NCI-H748 (cell line): ENCODE measurements around the gene LAMC2.

Experiments used
- DNase-seq: peaks from one replicate; lab custom pipeline; 2025; ENCODE audit not compliant: unreplicated experiment; lab: John Stamatoyannopoulos, UW

Gene LAMC2

DNA sequence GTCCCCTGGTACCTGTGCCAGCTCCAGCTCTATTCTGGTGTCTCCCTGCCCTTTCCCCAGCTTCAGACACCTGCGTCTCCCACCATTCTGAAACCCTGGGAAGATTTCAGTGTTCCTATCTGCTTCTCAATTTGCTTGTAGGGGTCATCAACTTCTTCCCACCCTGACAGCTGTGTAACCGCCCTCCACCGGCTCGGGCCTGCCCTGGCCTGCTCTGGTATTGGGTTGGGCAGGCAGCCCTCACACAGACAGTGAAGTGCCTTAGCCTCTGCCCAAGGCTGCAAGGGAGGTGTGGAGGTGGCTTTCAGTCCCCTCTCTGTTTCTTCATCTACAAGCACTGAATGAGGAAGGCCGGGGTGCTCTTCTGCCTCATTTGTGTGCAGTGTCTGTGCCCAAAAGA is 97.2 kb downstream of the LAMC2 start:
- no peak for DNase-seq

DNA sequence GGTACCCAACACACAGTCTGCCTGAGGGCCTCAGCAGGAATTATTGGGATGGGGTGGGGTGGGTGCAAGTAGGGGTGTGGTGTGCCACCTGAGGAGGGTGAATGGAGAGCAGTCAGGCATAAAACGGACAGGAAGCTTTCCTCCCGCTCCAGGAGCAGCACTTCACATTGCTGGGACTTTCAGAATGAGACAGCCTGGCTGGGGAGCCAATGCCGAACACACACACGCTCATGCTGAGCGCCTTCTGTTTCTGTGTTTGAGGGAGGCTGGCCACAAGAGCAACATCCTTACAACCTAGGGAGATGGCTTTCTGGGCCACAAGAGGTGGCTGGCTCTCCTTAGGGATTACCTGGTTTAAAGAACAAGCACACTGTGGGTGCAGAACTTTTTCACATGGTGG is 98.0 kb downstream of the LAMC2 start:
- DNase-seq: no peak

DNA sequence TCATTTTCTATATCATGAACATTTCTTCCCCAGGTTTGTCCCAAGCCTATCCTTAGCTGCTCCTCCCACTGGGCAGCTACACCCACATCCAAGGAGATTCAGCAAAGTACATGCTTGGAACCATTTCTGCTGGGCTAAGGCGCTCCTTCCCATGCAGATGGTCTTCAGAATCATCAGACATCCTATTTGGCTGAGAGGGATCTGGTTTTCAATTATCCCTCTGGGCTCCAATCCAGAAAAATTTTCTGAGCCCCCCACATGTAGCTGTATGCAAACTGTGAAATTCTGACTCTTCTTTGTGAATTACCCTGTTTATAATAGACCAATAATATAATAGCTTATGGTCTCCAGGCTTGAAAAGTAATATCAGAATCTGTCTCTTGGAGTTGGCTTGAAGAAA is 99.2 kb downstream of the LAMC2 start:
- no peak for DNase-seq

DNA sequence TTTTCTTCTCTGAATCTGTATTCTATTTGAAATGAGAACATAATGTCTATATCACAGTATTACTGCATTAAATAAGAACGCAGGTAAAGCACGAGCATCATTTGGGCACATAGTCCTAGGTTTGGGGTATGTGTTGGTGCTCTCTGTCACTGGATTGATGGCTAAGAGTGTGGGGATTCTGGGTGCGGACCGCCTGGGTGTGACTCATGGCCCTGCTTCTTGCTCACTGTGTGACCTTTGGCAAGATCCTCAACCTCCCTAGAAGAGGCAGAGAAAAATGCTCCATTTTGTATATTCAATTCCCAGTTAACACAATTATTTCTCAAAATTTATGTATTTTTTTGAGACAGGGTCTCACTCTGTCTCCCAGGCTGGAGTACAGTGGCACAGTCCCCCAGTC is 99.7 kb downstream of the LAMC2 start:
- no peak for DNase-seq

DNA sequence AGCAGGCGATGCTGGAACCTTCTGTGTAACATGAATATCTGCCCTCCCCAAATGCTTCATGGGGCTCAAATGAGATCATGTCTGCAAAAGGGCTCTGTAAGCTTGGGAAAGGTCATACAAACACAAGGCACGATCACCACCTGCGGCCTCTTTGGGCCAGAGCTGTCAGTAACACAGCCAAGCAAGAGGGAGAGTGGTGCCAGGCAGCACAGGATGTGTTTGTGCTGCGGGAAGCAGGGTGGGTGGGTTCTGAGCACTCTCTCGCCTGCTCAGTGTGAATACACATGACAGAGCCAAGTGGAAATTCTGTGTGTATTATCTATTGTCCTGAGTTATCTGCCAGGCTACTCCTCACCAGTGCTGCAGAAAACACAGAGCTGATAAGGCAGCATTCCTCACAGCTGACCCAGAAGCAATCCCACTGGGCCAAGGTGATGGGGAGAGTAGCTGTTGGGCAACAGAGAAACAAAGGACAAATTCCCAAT is 101.2 kb downstream of the LAMC2 start:
- no peak for DNase-seq

GRCh38 chr1:183288583-183288982 is 102.5 kb downstream of the LAMC2 start:
- DNase-seq: no peak

DNA sequence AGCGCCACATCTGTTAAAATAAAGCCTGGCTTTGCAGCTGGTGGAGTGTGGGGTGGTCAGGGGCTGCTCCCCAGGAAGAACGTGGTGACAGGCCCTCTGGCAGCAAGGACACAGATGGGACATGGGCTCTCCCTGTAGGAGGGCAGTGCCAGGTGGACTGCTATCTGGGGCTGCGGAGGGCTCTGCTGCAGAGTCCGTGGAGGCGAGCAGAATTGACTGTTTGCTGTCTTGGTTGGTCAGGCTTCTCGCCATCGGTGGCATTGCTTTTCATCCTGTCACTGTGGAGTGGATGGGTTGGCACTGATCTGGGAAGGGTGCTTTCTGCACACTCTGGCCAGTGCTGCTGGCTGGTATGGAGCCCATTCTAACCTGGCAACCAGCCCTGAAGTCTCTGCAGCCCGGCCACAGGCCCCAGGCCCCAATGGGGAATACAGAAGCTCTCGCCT is 103.0 kb downstream of the LAMC2 start:
- DNase-seq: no peak

DNA sequence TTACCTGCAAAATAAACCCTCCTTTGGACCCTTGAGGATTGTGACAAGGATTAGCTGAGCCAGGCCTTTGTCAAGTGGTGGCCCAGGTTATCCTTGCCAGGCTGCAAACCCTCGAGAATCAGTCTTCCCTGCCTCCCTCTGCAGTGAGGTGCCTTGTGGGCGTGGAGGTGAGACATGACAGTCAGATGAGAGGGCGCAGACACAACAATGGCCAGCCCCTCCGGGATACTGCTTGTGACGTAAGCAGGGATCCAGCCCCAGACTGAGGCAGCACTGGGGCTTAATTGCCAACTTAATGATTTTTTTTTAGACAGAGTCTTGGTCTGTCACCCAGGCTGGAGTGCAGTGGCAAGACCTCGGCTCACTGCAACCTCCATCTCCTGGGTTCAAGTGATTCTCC is 104.6 kb downstream of the LAMC2 start:
- DNase-seq: no peak

- no peak for DNase-seq
Measured at GRCh38 chr1:183291216-183291762, 105.2 kb downstream of the LAMC2 start.

GRCh38 chr1:183291802-183292514 is 105.9 kb downstream of the LAMC2 start:
- no peak for DNase-seq

DNA sequence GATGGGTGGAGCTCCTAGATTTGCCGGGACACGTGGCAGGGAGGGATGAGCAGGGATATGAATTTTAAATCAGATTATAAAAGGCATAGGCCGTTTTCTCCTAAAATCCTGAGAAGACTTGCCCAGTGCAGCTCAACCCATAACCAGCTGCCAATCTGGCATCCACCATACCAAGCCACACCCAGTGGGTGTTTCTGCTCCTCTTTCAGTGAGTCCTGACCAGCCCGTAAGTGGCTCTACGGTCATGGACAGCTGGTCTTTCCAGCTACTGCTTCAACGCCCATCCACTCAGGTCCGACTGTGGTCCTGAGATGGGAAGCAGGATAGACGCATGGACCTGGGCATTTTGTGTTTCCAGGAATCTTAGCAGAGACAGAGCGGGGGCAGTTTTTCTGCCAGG is 107.2 kb downstream of the LAMC2 start:
- DNase-seq: no peak

DNA sequence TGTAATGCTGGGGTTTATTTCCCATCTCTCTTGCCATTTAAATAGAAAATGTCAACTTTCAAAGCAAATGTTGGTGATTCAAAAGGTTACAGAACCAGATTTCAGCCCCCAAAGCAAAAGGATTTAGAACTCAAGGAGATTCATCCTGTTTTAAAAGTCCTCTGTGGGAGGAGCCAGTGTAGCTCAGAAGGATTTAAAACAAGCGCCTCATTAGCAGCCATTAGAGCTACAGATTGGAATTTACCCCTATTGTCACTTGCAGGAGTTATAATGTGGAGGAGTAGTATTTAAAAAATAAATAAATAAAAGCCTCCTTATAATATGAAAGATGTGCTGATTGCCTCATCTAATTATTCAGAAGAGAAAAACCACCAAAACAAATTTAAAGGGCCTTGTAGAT is 107.8 kb downstream of the LAMC2 start:
- DNase-seq: no peak
